Measurements from ENCODE around the gene ZNF282.

The ZNF282 gene

DNA sequence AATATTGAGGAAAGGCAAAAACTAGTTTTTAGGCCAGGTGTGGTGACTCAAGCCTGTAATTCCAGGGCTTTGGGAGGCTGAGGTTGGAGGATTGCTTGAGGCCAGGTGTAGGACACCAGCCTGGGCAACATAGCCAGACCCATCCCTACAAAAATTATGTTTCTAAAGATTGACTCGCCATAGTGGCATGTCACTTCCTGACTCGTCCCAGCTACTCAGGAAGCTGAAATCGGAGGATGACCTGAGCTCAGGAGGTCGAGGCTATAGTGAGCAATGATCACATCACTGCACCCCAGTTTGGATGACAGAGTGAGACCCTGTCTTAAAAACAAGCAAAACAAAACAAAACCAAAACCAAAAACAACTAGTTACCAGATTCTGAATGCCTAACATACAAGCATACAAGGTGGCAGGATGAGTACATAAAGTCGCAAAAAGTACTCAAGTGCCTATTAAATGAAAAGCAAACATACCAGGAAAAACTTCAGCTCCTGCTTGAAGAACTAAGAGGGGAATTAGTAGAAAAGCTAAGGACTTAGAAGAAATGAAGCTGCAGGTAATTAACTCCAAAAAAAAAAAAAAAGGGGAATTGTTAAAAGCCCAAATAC is 34.0 kb upstream of the ZNF282 start:
- DNase-seq (no peak), ATAC-seq (ENCODE audit: insufficient read depth, low read depth) (no peak)
- Histone ChIP-seq H4K20me1 (ENCODE audit: insufficient read depth, low read length) (no peaks in the 10 kb centered on the region), H3K36me3 (ENCODE audit: insufficient read depth, low read length) (peaks cover 55% of the 10 kb centered on the region), H3K9me3 (ENCODE audit: insufficient read depth, low read length, severe bottlenecking) (no peaks in the 10 kb centered on the region), H3K79me2 (ENCODE audit: insufficient read depth, low read length) (peaks cover 14% of the 10 kb centered on the region; the same call in 1 of the 2 replicates), H3K4me2 (ENCODE audit: insufficient read depth, low read length) (no peak overlapping the region), H3K4me1 (ENCODE audit: insufficient read depth, low read length) (no peaks in the 10 kb centered on the region), H3K27ac (ENCODE audit: low read length) (no peak overlapping the region), H3K27me3 (ENCODE audit: insufficient read depth, low read length, poor library complexity) (no peaks in the 10 kb centered on the region), H3K9ac (ENCODE audit: low read depth, low read length) (no peak overlapping the region), H3K4me3 (ENCODE audit: low read depth in 1 of 2, low read length in 2 of 2) (no peak overlapping the region), H2AFZ (ENCODE audit: low read depth, low read length) (no peak overlapping the region)
- TF ChIP-seq, protein P1, sequence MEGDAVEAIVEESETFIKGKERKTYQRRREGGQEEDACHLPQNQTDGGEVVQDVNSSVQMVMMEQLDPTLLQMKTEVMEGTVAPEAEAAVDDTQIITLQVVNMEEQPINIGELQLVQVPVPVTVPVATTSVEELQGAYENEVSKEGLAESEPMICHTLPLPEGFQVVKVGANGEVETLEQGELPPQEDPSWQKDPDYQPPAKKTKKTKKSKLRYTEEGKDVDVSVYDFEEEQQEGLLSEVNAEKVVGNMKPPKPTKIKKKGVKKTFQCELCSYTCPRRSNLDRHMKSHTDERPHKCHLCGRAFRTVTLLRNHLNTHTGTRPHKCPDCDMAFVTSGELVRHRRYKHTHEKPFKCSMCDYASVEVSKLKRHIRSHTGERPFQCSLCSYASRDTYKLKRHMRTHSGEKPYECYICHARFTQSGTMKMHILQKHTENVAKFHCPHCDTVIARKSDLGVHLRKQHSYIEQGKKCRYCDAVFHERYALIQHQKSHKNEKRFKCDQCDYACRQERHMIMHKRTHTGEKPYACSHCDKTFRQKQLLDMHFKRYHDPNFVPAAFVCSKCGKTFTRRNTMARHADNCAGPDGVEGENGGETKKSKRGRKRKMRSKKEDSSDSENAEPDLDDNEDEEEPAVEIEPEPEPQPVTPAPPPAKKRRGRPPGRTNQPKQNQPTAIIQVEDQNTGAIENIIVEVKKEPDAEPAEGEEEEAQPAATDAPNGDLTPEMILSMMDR (IDR thresholded peaks at IDR 0.05; ENCODE audit: borderline replicate concordance, extremely low read depth, low read length, poor library complexity, severe bottlenecking), result no peak
- TF ChIP-seq EZH2 (IDR thresholded peaks at IDR 0.05; ENCODE audit: borderline replicate concordance, low read depth, low read length, severe bottlenecking), result no peak

DNA sequence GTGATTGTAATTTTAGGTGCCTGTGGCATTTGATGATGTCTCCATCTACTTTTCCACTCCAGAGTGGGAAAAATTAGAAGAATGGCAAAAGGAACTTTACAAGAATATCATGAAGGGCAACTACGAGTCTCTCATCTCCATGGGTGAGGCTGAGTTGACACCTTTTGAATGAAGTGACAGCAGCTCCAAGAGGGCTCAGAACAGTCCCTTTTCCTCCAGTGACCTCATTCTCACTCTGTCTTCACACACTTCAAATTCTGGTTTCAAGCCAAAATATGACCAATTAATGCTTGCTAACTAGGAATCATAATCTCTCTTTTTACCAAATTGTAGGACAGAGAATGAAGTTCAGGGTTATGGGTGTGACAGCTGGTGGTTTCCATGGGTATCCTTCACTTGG is 29.2 kb upstream of the ZNF282 start:
- ATAC-seq (ENCODE audit: insufficient read depth, low read depth), result no peak
- H3K4me3 ChIP-seq (ENCODE audit: low read depth in 1 of 2, low read length in 2 of 2), result no peak overlapping the region
- H3K36me3 ChIP-seq (ENCODE audit: insufficient read depth, low read length), result peaks cover 77% of the 10 kb centered on the region
- no peak overlapping the region for H3K9ac ChIP-seq (ENCODE audit: low read depth, low read length)
- H3K27me3 ChIP-seq (ENCODE audit: insufficient read depth, low read length, poor library complexity), result no peaks in the 10 kb centered on the region
- H3K79me2 ChIP-seq (ENCODE audit: insufficient read depth, low read length), result peaks cover 1% of the 10 kb centered on the region; the same call in 1 of the 2 replicates
- no peak for DNase-seq
- H3K27ac ChIP-seq (ENCODE audit: low read length), result no peak overlapping the region
- H4K20me1 ChIP-seq (ENCODE audit: insufficient read depth, low read length), result no peaks in the 10 kb centered on the region
- no peak overlapping the region for H2AFZ ChIP-seq (ENCODE audit: low read depth, low read length)
- H3K9me3 ChIP-seq (ENCODE audit: insufficient read depth, low read length, severe bottlenecking), result no peaks in the 10 kb centered on the region
- H3K4me1 ChIP-seq (ENCODE audit: insufficient read depth, low read length), result no peaks in the 10 kb centered on the region
- TF ChIP-seq EZH2 (IDR thresholded peaks at IDR 0.05; ENCODE audit: borderline replicate concordance, low read depth, low read length, severe bottlenecking), result no peak
- TF ChIP-seq, protein P1 (IDR thresholded peaks at IDR 0.05; ENCODE audit: borderline replicate concordance, extremely low read depth, low read length, poor library complexity, severe bottlenecking), result no peak
- H3K4me2 ChIP-seq (ENCODE audit: insufficient read depth, low read length), result no peak overlapping the region

DNA sequence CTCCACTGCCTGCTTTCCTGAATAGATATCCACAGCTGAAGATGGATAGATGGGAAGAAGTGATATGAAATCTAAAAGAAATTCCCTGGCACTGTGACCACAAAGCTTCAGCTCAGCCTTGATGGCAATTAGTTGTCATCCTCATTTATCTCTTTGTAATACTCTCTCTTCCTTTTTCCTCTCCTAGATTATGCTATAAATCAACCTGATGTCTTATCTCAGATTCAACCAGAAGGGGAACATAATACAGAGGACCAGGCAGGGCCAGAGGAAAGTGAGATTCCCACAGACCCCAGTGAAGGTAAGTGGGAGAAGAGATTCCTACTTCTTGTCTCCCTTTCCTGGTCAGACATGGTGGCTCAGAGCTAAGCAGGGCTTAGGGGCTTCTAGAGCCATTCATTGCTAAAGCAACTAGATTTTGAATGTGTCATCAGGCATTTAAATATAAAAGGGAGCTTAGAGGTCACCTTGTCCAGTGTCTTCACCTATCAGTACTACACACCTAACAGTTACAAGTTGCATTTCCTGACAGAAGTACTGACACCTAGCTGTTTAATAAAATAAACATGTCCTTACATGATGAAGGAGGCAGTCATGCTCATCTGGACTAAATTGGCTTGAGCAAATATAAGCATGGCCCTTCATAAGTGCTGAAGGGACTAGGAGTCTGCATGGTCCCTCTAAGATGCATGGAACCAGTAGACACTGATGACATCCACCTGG is 28.6 kb upstream of the ZNF282 start:
- no peak overlapping the region for H3K4me3 ChIP-seq (ENCODE audit: low read depth in 1 of 2, low read length in 2 of 2)
- no peak overlapping the region for H3K4me2 ChIP-seq (ENCODE audit: insufficient read depth, low read length)
- peaks cover under 1% of the 10 kb centered on the region; the same call in 1 of the 2 replicates for H3K79me2 ChIP-seq (ENCODE audit: insufficient read depth, low read length)
- TF ChIP-seq, protein P1 (IDR thresholded peaks at IDR 0.05; ENCODE audit: borderline replicate concordance, extremely low read depth, low read length, poor library complexity, severe bottlenecking), result no peak
- TF ChIP-seq EZH2 (IDR thresholded peaks at IDR 0.05; ENCODE audit: borderline replicate concordance, low read depth, low read length, severe bottlenecking), result no peak
- H2AFZ ChIP-seq (ENCODE audit: low read depth, low read length), result no peak overlapping the region
- no peaks in the 10 kb centered on the region for H3K9me3 ChIP-seq (ENCODE audit: insufficient read depth, low read length, severe bottlenecking)
- no peak overlapping the region for H3K27ac ChIP-seq (ENCODE audit: low read length)
- H3K27me3 ChIP-seq (ENCODE audit: insufficient read depth, low read length, poor library complexity), result no peaks in the 10 kb centered on the region
- ATAC-seq (ENCODE audit: insufficient read depth, low read depth) (no peak), DNase-seq (no peak)
- H3K4me1 ChIP-seq (ENCODE audit: insufficient read depth, low read length), result no peaks in the 10 kb centered on the region
- H3K36me3 ChIP-seq (ENCODE audit: insufficient read depth, low read length), result peaks cover 71% of the 10 kb centered on the region
- H4K20me1 ChIP-seq (ENCODE audit: insufficient read depth, low read length), result no peaks in the 10 kb centered on the region
- no peak overlapping the region for H3K9ac ChIP-seq (ENCODE audit: low read depth, low read length)

All from DND-41 (cell line).